ENCODE results near the gene BAG3.
"Not testable (repeated sequence)": the region's sequence is repeated elsewhere in the genome, so short reads cannot be mapped to it uniquely, and the experiment has no call there.

BAG3 gene

DNA sequence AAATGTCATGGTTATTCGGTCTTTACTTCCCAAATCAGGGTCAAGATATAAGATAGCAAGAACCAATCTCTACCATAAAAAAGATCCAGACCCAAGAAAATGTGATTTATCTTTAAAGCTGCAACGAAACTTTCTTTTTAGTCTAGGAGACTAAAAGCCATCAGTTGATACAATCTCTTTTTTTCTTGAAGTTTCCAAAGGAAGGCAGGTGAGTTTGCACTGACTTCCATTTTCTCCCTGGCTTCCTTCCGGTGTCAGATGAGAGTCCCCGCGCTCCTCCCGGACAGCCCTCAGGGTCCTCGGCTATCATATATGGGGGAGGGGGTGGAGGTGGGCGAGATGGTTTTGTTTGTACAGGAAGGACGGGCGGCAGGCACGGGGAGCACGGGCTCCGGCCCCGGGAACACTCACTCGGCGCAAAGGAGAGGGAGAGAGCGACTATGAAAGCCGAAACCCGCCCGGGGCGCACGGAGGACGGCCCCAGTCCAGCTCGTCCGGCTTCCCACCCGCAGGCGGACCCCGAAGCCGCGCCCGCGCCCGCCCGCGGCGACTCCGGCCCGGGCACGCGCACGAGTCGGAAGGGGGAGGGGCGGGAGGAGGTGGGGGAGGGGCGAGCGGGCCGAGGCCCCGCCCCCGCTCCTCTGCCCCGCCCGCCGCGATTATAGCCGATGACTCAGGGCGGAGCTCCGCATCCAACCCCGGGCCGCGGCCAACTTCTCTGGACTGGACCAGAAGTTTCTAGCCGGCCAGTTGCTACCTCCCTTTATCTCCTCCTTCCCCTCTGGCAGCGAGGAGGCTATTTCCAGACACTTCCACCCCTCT is at the start of gene BAG3:
TSS of gene BAG3 (plus strand) at position 689 of the 822 bp plus-strand sequence. CDS start 296 bp downstream, outside the sequence.
- peak; percentile 86 for DNase-seq

DNA sequence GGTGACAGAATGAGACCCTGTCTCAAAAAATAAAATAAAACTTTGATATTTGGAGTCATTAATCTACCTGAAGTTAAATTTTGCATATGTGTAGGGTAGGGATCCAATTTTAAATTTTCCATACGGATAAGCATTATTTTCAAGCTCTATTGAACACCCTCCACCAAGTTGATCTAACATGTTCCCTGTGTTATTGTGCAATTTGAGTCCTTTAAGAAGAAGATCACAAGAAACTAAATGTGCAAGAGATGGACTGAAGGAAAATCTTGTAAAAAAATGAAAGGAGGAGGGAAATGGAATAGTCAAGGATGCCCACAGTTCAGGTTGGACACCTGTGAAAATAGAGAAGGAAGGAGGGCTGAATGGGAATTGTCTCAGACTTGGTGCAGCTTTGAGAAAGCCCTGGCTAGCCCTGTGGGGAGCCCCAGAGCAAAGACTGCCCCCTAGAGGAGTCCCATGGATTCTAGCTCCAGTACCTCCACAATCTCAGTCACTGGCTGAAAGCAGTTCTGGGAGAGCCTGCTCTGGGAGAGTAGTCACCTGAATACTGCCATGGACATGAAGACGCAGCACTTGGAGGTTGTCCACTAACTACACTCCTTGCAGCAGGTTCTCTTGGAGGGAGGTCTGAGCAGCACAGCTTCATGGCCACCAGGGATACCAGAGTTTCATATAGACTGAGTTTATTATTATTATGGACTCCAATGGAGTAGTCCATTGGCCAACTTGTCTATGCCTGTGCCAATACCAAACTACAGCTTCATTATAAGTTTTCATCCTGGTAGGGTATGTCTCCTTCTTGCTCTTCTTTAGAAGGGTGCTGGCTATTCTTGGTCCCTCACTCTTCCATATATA is 48.7 kb upstream of the BAG3 start:
- peak; percentile 52 for DNase-seq

GRCh38 chr10:119604468-119604867 is 46.7 kb upstream of the BAG3 start:
- DNase-seq = no peak

DNA sequence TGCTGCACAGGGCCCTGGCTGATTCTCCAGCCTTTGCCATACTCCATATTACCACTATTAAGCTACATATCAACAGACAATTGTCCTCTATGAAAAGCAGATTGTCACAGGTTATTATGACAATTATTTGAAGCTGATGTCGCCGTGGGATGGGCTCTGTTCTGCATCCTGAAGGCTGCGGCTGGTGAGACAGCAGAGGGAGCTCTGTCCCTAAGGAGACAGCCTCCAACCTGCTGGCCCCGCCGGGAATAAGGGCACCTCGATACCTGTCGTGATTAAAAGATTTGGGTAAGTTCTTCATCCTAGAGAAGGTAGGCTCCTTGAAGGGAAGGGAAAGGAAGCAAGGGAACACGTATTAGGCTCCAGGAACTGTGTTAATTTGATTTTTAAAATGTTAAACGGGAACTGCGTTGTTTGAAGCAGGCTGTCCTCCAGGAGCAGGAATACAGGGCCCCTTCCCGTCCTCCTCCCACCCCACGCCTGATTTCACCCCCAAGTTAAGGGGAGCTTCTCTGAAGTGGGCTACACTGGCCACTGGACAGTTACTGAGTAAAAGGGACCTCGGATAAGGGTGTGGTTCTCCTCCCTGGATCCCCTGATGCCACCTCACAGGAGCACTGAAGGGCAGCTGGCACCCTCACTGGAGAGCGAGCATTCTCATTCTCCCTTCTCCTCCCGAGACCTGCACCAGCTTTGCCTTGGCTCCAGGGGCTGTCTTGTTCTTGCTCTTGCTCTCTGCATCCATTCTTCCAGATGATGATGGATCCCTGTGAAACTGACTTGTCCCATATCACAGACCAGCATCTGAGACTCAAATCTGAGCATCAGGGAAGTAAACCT is 42.6 kb upstream of the BAG3 start:
- DNase-seq = no peak

DNA sequence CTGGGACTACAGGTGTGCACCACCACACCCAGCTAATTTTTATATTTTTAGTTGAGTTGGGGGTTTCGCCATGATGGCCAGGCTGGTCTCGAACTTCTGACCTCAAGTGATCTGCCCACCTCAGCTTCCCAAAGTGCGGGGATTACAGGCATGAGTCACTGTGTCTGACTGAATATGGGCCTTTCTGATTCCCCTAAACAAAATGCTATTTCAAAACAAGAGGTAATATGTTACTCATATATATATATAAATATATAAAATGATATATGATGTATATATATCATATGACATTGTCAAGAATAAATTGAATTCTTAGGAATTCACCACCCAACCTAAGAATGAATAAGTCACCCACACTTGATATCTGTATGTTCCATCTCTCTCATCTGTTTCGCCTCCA is 41.7 kb upstream of the BAG3 start:
- no peak for DNase-seq

DNA sequence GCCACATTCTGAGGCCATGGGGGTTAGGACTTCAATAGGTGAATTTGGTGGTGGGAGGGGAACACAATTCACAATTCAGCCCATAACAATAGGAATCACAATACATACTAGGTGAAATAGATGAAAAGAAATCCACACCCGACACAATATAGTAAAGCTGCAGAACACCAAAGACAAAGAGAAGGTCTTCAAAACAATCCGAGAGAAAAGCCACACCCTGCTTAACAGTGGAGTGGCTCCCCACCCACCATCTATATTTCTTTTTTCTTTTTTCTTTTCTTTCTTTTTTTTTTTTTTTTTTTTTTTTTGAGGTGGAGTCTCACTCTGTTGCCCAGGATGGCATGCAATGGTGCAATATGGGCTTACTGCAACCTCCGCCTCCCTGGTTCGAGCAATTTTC is 39.7 kb upstream of the BAG3 start:
- DNase-seq = no peak

DNA sequence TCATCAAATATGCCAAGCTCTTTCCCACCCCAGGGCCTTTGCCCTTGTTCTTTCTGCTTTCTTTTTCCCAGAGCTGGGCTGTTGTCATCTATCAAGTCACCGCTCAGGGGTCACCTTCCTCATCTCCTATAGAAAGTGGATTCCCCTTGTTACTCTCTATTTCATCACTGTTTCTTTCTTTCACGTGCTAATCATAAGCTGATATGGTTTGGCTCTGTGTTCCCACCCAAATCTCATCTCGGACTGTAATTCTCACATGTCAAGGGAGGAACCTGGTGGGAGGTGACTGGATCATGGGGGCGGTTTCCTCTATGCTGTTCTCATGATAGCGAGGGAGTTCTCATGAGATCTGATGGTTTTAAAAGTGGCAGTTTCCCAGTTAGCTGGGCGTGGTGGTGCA is 37.4 kb upstream of the BAG3 start:
- DNase-seq = no peak

GRCh38 chr10:119614686-119615085 is 36.5 kb upstream of the BAG3 start:
- no peak for DNase-seq

- DNase-seq = no peak
Measured at GRCh38 chr10:119616882-119617570, 34.2 kb upstream of the BAG3 start.

- no peak for DNase-seq
Measured at GRCh38 chr10:119619215-119619614, 32.0 kb upstream of the BAG3 start.

DNA sequence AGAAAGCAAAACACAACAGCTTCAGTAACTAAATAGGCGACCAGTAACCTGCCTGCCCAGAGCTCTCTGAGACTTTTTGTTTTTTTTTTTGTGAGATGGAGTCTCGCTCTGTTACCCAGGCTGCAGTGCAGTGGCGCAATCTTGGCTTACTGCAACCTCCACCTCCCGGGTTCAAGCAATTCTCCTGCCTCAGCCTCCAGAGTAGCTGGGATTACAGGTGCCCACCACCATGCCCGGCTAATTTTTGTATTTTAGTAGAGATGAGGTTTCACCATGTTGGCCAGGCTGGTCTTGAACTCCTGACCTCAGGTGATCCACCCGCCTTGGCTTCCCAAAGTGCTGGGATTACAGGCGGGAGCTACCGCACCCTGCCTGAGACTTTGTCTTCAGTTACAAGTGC is 31.4 kb upstream of the BAG3 start:
- DNase-seq = not testable (repeated sequence)

- DNase-seq = no peak
Measured at GRCh38 chr10:119620241-119621077, 30.7 kb upstream of the BAG3 start.

DNA sequence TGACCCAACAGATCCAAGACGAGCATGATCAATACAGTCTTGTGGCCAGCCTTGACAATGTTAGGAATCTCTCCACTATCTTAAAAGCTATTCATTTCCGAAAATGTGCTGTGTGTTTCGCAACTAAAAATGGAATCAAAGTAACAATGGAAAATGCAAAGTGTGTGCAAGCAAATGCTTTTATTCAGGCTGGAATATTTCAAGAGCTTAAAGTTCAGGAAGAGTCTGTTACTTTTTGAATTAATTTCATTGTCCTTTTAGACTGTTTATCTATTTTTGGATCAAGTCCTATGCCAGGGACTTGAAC is 30.1 kb upstream of the BAG3 start:
- DNase-seq = no peak

DNA sequence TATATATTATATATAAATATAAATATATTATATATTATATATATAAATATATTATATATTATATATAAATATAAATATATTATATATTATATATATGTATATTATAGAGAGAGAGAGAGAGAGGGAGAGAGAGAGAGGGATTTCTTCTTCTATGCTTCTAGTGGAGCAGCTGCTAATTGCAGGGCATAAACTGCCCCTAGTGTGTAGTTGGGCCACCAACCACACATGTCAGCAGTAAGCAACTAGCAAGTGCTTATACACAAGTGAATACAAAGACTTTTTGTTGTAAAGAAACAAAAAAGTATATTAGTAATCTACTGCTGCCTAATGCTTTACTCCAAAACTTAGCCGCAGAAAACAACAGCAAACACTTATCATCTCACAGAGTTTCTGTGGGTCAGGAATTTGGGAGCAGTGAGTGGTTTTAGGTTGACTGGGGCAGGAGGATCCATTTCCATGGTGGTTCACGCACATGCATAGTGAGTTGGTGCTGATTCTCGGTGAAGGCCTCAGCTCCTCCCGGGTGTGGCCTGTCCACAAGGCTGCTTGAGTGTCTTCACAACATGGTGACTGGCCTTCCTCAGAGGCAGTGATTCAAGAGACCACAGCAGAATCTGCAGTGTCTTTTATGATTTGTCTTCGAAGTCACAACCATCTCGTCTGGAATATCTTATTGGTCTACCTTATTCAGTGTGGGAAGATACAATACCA is 25.5 kb upstream of the BAG3 start:
- DNase-seq = no peak

DNA sequence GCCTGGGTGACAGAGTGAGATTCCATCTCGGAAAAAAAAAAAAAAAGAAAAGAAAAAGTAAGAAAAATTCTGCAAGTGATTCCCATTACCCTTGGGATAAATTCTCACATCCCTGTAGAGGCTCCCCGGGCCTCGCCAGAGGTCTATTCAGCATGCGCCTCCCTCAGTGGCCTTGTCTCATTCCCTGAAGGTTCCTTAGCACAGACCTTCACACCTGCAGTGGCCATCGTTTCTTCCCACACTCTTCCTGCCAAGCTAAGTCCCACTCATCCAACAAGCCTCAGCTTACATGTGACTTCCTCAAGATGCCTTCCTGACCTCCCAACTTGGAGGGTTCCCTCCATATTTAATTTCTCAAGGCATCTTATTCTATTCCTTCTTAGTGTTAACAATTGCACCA is 20.9 kb upstream of the BAG3 start:
- no peak for DNase-seq

- DNase-seq = no peak
Measured at GRCh38 chr10:119633538-119634218, 17.5 kb upstream of the BAG3 start.

GRCh38 chr10:119634219-119634544 is 17.0 kb upstream of the BAG3 start:
- no peak for DNase-seq

DNA sequence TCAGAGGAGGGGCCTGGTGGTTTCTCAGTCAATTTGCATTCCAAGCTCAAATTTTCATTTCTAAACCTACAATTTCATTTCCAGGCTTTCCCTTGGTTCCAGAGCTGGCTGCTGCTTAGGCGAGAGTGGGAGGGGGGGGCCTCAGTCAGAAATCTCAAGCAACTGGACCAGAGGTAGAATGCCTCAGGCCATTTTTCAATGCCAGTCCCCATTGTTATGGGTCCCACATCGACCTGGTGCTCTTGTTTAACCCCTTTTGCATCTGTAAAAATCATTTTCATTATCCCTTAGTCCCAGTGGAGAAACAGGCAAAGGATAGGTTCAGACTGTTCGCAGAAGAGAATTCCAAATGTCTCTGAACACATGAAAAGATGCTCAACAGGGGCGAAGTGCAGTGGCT is 13.5 kb upstream of the BAG3 start:
- no peak for DNase-seq

- DNase-seq = no peak
Measured at GRCh38 chr10:119638982-119639381, 12.2 kb upstream of the BAG3 start.

GRCh38 chr10:119640384-119640783 is 10.8 kb upstream of the BAG3 start:
- DNase-seq = no peak

All from activated CD4-positive, alpha-beta T cell treated with anti-CD3 and anti-CD28 coated beads, Interleukin-2, amount 50 U/mL, for 16 hours (primary cell).